PC-9 (cell line): ENCODE measurements around the gene ZNF555.

Experiments used
- EZH2 ChIP-seq: fragments of 200-600 bp; sonication (generic); IDR thresholded peaks from 2 replicates; pipeline ENCODE4 v1.8.0; 2017; ENCODE audit warnings: antibody characterized with exemption, low read depth
- TF ChIP-seq, protein P1 (sequence below): fragments of 200-600 bp; sonication (generic); conservative IDR thresholded peaks from 2 replicates; pipeline ENCODE4 v1.6.1; 2017; ENCODE audit warnings: mixed run types, antibody characterized with exemption, mild to moderate bottlenecking, moderate library complexity

- TF ChIP-seq EZH2 = no peak
- TF ChIP-seq, protein P1, sequence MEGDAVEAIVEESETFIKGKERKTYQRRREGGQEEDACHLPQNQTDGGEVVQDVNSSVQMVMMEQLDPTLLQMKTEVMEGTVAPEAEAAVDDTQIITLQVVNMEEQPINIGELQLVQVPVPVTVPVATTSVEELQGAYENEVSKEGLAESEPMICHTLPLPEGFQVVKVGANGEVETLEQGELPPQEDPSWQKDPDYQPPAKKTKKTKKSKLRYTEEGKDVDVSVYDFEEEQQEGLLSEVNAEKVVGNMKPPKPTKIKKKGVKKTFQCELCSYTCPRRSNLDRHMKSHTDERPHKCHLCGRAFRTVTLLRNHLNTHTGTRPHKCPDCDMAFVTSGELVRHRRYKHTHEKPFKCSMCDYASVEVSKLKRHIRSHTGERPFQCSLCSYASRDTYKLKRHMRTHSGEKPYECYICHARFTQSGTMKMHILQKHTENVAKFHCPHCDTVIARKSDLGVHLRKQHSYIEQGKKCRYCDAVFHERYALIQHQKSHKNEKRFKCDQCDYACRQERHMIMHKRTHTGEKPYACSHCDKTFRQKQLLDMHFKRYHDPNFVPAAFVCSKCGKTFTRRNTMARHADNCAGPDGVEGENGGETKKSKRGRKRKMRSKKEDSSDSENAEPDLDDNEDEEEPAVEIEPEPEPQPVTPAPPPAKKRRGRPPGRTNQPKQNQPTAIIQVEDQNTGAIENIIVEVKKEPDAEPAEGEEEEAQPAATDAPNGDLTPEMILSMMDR = no peak
These were observed 9.1 kb downstream of the ZNF555 start for GRCh38 chr19:2850256-2850925.
